22Rv1 (cell line): ENCODE data around the gene LMNA.
"Not testable (repeated sequence)": the region's sequence is repeated elsewhere in the genome, so short reads cannot be mapped to it uniquely, and the experiment has no call there.

ENCODE experiments used
- CTCF ChIP-seq: fragments of 450-650 bp; IDR thresholded peaks from 2 replicates; pipeline ENCODE4 v1.5.1; 2017; ENCODE audit warnings: mild to moderate bottlenecking
- ZFX ChIP-seq: fragments of 450-650 bp; IDR thresholded peaks from 2 replicates; pipeline ENCODE4 v1.6.1; 2017; ENCODE audit warnings: antibody characterized with exemption, borderline replicate concordance

DNA sequence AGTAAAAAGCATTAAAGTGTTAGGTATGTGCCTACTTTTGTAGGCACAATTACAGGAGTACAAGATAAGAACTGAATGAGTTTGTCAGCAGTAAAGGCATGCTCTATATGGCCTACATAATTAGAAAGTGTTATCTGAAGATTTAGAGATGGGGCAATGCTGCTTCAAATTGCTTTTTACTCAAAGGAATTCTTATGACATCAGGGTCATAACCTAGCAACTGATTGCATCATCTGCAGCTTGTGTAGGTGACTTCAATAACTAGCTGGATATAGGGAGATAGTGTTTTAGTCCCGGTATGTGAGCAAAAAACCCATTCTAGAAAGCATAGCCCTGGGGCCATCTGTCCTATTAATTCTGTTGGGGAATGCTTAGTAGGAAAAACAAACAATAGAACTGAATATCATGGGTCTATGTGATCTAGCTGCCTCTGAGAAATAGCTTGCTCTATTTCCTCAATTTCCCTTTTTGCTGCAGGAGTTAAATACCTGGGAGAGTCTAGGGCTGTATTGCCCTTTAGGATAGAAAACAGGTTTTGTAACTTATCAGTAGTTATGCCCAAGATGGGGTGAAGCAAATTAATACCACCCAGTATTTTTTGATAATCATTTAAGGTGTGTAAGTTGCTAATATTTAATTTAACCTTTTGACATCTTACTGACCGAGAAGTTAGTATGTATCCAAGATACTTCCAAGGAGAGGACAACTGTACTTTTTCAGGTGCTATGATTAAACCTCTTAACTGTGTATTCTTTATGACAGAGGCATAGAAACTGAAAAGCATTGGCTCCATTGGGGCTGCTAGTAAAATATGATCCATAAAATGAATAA is 72.1 kb downstream of the LMNA start:
- not testable (repeated sequence) for TF ChIP-seq CTCF, ZFX
